Spleen (tissue), 7 donors: ENCODE results near the gene FILIP1.

Experiments used
- CTCF ChIP-seq, 11 experiments: fragments of 200-600 bp in 7 of 11; fragments of 450-650 bp in 4 of 11; sonication (generic) in 4 of 11; IDR thresholded peaks in 8 of 11; conservative IDR thresholded peaks in 3 of 11; 1 replicate in 7 of 11; 2 replicates in 4 of 11; pipeline versions ENCODE4 v1.4.0 to v1.8.0; 2016 to 2021; ENCODE audit warnings: antibody characterized with exemption in 11 of 11, inconsistent platforms in 4 of 11, mild to moderate bottlenecking in 1 of 11
- POLR2A ChIP-seq, 3 donors: fragments of 450-650 bp; IDR thresholded peaks; one replicate each; pipeline ENCODE4 v1.5.1; 2017; ENCODE audit warnings: antibody characterized with exemption in 3 of 3, mild to moderate bottlenecking in 1 of 3
- POLR2AphosphoS5 ChIP-seq, 3 donors: sonication (generic); formaldehyde crosslinking; IDR thresholded peaks; one replicate each; pipeline ENCODE4 v1.5.1; 2017; ENCODE audit warnings: antibody characterized with exemption in 3 of 3
- donor health status: DM: no; HTN: no; CAD: no; lungs with moderate emphysema.
- donor health status: DM: no; HTN: no; CAD: no.
- donor health status: DM: no; HTN: no; CAD: no.

DNA sequence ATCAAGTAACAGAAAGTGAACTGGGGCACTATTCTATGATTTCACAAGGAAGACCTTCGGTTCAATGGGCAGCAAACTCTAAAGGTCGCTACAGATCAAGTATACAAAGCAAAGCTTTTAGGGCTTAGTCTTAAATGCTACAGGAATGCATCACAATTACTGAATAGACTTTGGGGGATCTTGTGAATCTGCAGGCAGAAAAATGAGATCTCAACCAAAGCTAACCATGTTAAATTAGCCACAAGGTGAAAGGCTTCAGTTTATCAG is 111.0 kb downstream of the FILIP1 start:
- no peak for TF ChIP-seq POLR2A (IDR thresholded peaks at IDR 0.05)
- TF ChIP-seq POLR2AphosphoS5 (IDR thresholded peaks at IDR 0.05): no peak
- TF ChIP-seq CTCF (IDR thresholded peaks at IDR 0.05 in 8 of 11, conservative IDR thresholded peaks at IDR 0.05 in 3 of 11): no peak
